Stimulated activated CD4-positive, alpha-beta T cell treated with anti-CD3 and anti-CD28 coated beads, Interleukin-1b, Interleukin-23, amount 100 ng/mL, for 24 hours (primary cell): Measurements from ENCODE around the gene AK9.

Experiments
- DNase-seq, 4 experiments: peaks; one replicate each; pipeline ENCODE4 v3.0.0-alpha.2; 2020; ENCODE audit warnings: low read depth in 4 of 4, low spot score in 1 of 4

Gene AK9

GRCh38 chr6:109485266-109485935 lies 205.6 kb downstream of the AK9 start:
- DNase-seq, result no peak

- no peak for DNase-seq
These were observed 206.9 kb downstream of the AK9 start for GRCh38 chr6:109484122-109484521.

DNA sequence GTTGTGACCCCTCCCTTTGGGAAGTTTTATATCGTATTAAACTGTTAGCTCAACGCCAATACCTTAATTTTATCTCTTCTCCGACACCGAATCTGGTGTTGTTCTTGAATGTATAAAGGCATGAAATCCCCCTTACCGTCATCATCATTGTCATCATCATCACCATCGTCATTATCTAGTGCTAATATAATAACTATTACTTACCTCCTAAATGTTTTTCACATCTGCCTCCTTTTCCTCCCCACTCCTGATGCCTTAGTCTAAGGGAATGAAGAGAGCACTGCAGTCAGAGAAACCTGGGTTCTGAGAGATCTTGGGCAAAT lies 207.3 kb downstream of the AK9 start:
- DNase-seq, result no peak

DNA sequence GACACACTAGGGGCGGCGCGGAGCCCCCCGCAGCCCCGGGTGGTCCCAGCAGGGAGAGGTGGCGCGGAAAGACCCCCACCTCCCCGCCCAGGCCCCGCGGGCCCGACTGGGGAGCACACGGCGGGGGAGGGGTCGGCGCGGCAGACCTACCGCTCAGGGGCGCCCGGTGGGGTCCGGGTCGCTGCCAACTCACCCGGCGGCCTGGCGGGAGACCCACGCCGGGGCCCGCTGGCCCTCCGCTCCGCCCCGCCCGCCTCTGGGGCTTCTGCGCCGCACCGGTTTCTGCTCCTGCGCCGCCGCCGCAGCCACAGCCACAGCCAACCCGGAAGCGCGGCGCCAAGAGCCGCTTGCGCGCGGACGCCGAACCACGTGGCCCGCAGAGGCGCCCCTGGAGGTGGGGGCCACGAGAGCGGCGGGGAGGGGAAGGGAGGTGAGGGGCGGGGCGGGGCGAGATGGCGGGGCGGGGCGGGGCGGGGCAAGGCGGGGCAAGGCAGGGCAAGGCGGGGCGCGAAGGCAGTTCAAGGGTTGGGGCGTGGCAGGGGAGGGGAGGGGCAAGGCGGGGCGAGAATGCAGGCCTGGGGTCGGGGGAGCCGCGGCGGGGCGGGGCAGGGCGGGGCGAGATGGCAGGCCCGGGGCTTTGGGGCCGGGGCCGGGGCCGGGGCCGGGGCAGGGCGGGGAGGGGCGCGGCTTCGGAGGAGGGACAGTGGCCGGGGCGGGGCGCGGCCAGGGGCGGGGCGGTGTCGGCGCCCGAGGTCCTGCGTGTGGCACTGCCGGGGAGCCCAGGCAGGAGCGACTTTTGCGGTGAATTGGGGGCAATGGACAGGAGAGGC lies 207.9 kb downstream of the AK9 start, which contains the start of gene ZBTB24:
ZBTB24 (minus strand) TSS at position 315 of the 830 bp plus-strand sequence. CDS start 1,193 bp downstream, outside the sequence.
- peak; percentile 71 to 86 (median 78) for DNase-seq

GRCh38 chr6:109480993-109481480 lies 210.0 kb downstream of the AK9 start:
- no peak for DNase-seq

DNA sequence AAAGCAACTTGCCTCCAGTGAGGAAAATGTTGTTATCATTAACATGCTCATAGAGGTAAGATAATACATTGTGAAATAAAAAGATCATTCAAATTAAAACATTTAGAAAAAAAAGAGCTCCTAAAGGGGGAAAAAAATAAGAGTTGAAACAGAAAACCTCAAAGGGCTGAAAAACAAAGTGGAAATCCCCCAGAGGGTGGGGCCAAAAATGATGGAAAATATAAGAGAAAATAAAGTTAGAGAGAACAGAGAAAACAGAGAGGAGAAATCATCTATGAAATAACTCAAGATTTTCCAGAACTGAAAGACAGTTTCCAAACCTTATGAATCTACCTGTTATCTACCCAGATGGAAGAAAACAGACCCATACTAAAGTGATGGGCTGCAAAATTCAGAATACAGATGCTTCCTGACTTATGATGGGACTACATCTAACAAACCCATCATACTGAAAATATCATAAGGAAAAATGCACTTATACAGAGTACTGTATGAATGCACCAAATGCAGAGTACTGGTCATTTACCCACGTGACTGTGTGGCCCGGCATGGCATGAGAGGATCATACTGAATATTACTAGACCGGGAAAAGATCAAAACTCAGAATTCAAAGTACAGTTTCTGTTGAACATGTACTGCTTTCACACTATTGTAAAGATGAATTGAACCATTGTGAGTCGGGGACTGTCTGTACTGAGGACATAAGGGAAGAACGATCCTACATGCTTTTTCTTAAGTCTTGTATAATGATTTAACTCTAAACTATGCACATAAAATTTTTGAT lies 212.0 kb downstream of the AK9 start:
- DNase-seq, result no peak

DNA sequence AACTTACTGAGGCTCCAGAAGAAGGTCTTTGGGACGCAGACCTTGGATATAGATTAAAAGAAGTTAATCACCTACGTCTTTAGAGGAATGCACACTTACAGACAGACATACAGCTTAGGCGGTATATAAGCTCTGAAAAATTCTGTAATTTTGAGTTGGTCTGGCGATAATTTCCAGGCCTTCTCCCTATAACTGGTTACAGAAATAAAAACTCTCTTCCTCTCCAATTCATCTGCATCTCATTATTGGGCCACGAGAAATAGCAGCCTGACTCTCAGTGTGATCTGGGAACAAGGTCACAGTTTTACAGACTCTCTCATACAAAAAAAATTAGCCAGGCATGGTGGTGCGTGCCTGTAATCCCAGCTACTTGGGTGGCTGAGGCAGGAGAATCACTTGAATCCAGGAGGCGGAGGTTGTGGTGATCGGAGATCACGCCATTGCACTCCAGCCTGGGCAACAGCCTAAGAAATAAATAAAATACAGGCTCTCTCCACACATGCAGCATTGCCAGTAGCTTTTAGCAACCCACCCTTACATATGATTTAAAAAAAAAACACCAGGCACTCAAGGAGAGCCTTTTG lies 212.7 kb downstream of the AK9 start:
- DNase-seq, result no peak

DNA sequence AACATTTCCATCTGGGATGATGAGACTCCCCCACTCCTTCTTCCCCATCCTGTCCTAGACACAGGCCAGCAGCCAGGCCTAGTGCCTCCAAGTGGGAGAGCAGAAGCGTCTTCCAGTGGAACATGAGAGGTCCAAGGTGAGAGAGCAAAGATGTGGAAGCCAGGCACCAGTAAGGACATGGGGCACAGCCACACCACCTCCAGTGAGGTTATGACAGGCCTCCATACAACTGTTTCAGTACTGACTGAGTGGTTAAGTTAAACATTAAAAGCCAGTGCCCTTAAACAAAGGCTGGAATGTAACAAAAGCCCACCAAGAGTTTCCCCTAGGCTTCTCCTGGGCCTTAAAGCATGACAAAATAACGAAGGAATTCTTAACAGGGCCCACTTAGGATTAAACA lies 213.3 kb downstream of the AK9 start:
- no peak for DNase-seq

DNA sequence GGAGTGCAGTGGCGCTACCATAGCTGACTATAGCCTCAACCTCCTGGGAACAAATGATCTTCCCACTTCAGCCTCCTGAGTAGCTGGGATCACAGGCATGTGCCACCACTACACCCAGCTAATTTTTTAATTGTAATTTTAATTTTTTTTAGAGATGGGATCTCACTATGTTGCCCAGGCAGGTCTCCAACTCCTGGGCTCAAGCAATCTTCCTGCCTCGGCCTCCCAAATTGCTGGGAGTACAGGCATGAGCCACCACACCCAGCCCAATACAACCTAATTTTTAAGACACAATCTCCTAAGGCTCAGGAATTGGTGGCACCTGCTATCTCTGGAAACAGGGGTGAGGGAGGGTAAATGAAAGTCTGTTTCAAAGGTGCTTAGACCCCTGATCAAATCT lies 213.8 kb downstream of the AK9 start:
- no peak for DNase-seq

GRCh38 chr6:109475625-109476024 lies 215.4 kb downstream of the AK9 start:
- no peak for DNase-seq

- DNase-seq, result no peak
These were observed 216.0 kb downstream of the AK9 start for GRCh38 chr6:109474995-109475394.

- no peak for DNase-seq
These were observed 217.9 kb downstream of the AK9 start for GRCh38 chr6:109473120-109473519.

DNA sequence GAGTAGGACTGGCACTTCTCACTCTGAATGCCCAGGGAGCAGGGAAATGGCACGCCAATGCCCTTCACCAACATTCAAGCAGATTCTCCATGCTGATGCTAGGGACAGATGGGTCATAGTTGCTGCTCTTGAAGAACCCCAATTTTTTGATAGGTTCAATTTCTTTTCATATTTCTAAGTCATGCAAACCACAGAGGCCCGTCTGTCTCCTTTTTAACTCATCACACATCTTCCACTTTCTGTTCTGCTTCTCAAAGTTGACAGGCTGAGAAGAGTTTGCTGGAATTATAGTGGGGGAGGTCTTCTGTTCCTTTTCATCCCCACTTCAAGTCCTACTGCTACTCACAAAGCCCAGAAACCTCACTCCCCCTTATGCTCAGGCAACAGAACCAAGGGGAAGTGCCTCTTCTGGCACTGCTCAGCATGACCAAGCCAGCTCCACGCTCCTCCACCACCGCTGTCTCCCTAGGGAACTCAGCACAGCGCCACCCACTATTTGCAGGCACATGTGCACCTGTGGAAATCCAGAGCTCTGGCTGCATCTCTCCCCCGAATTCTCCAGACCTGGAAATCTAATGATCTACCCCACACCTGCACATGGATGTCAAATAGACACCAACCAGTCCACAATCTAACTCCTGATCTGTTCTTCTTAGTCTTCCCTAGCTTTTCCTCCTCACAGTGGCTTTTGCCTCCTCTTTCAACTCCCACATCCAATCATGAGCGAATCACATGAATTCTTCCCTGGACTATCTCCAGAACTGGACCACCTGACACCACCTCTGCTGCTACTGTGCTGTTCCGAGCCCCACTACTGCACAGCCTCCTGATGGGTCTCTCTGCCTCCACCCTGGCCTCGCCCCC lies 218.6 kb downstream of the AK9 start:
- no peak for DNase-seq

GRCh38 chr6:109471105-109471810 lies 219.7 kb downstream of the AK9 start:
- no peak for DNase-seq

GRCh38 chr6:109469591-109470189 lies 221.3 kb downstream of the AK9 start:
- no peak for DNase-seq

GRCh38 chr6:109467696-109468095 lies 223.3 kb downstream of the AK9 start:
- no peak for DNase-seq

DNA sequence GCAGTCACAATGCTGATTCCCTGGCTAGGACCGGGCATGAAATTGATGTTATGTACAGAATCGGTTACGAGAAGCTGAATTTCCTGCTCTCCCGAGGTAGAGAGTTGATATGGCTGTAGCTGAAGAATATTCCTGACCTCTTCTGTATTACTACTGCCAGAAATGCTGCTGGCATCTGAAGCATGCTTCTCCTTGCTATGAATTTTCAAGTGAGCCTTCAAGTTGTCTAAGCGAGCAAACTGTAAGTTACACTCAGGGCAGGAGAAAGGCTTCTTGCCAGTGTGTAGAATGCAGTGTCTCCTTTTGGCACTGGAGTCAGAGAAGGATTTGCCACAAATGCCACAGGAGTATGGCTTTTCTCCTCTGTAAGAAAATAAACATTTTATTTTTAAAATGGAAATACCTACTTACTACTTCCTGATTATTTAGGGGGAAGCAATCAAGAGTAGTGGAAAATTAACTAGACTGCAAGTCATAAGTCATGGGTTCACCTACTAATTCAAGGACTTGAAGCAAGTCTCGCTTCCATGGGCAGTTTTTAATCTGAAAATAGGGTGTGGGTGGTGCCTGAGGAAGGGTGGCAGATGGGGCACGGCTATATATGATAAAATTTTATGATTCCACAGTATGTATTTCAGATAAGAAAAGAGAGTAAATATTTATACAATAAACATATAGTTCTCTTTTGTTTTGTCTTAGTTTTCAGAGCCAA lies 224.6 kb downstream of the AK9 start:
- no peak for DNase-seq

GRCh38 chr6:109465772-109466171 lies 225.2 kb downstream of the AK9 start:
- DNase-seq, result no peak
